Fibroblast of skin of left biceps (primary cell): ENCODE data around the gene PRKCI.
A peak's percentile ranks its signal among the peaks of the same experiment; 100 is the strongest.
"Not testable (repeated sequence)": the region's sequence is repeated elsewhere in the genome, so short reads cannot be mapped to it uniquely, and the experiment has no call there.

Experiments
- DNase-seq, 2 experiments: peaks; one replicate each; pipeline ENCODE4 v3.0.0-alpha.2; 2013; ENCODE audit warnings: low read depth in 2 of 2

PRKCI gene

DNA sequence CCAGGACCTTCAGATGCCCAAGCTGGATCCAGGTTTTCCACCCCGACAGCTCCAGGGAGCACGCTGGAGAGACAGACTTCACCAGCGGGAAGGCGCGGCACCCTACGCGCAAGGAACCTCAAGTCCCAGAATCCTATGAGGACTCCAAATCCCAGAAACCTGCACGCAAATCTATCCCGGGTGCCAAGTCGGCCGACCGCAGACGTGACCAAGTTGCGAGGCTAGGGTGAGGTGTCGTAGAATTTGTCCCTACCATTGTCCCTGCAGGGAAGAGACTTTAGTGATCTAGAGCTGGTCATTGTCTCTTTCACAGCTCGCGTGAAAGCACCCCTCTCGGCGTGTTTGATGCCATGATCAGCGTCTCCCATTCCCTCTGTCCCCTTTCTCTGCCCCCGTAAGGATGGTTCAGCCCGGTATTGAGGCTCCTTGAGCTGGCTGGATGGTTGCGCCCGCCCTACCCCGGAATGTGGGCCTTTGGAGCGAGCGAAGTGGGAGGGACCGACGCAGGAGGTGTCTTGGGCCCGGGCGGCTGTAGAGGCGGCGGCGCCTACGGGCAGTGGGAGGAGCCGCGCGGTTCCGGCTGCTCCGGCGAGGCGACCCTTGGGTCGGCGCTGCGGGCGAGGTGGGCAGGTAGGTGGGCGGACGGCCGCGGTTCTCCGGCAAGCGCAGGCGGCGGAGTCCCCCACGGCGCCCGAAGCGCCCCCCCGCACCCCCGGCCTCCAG is at the start of gene PRKCI:
PRKCI (plus strand) TSS at position 501 of the 723 bp plus-strand sequence. CDS start 246 bp downstream, outside the sequence.
- DNase-seq = peak; percentile 96

DNA sequence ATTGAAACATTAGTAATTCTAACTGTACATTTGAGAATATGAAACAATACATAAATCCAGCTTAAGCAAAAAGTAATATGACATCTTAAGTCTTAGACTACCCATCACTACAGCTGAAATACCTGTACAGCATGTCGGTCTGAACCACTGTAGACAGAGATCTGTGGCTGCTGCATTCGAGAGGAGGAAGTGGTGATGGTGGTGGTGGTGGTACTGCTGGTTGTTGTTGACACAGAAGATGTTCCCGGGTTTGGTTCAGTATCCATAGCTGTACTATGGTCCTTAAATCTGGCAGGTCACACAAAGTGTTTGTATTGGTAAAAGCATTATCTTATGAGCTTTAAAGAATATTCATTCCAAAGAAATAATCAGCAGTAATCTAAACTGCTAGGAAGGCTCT is 43.6 kb upstream of the PRKCI start:
- DNase-seq = no peak

DNA sequence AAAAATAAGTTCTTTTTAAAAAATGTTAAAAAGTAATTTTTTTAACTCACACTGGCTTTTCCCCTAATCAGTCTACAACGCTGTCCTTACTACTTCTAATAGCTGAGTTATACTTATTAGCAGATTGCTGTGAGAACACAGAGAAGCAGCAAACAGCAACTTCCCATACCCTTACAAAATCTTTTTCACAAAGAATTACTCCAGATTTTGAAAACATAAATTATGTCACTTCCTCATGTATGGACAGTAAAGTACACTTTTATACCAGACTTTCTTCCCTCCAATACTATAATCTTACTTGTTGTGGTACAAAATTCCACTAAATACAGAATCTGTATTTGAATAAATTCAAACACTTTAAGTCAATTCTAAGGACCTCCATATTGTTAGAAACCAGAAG is 42.8 kb upstream of the PRKCI start:
- no peak for DNase-seq

DNA sequence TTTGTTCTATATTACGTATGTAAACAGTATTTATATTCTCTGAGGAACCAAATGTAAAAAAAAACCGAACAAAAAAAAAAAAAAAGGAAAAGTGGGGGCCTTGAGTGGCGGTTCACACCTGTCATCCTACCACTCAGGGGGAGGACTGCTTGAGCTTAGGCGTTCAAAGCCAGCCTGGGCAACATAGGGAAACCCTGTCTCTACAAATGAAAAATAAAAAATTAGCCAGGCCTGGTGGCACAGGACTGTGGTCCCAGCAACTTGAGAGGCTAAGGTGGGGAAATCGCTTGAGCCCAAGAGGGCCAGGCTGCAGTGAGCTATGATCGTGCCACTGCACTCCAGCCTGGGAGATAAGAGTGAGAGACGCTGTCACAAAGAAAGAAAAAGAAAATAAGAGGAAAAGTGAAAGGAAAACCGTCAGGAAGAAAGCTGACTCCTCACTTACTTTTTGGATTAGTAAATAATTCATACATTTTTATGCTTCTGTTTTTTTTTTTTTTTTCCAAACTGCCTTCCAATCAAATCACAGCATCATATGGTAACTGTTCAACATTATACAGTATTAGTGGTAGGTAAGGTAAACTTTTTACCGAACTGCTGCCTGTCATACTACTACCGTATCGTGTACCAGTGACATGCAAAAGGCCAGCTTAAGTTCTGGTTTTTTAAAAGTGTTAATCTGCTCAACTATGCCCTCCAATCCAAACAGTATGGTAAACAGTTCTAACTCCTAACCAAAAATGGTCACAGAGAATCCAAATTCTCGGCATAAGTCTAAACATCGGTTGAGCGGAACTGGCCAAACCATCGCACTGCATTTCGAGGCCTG is 41.9 kb upstream of the PRKCI start:
- DNase-seq = no peak

DNA sequence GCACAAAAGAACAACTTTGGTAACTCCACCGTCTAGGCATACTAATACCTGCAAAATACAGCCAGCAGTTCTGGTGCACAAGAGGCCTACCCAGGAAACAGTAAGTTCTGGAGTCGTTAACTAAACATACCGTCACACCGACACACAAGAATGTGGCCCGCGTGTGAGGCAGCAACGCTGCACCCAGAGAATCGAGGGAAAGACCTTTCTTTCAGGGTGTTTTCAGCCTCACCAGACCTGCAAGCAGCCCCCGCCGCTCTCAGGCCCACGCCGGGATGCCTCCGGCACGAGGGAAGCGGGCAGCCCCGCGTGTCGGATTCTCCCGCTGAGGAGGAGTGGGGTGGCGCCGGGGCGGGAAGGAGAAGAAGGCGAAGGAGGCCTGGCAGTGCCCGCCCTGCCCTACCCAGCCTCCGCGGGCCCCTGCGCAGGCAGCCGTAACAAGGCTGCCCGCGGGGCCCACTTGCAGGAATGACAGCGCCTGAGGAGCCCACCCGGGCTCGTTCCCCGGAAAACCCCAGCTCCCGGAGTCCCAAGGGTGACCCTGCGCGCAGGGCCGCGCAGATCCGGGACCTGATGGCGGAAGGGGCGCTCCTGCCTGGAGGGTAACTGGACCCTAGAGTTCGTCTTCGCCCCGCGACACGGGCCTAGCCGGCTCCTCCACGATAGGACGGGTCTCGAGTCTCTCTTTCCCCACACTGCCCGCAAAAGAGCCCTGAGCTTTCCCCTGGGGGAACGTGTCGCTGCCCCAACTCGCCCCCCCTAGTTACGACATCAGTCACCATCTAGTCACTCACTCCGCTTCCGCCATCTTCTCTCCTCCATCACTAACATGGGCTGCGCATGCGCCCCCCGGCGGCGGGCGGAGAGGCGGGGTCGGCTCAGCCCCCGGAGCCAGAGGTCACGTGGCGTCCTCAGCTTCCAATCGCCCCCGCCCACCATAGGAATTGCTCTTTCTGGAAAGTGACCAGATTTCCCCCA is 41.0 kb upstream of the PRKCI start, which contains the start of gene PHC3:
PHC3 (minus strand) TSS at position 826 of the 978 bp plus-strand sequence; CDS start at position 808, 18 bp downstream.
- peak; percentile 73 to 80 for DNase-seq

DNA sequence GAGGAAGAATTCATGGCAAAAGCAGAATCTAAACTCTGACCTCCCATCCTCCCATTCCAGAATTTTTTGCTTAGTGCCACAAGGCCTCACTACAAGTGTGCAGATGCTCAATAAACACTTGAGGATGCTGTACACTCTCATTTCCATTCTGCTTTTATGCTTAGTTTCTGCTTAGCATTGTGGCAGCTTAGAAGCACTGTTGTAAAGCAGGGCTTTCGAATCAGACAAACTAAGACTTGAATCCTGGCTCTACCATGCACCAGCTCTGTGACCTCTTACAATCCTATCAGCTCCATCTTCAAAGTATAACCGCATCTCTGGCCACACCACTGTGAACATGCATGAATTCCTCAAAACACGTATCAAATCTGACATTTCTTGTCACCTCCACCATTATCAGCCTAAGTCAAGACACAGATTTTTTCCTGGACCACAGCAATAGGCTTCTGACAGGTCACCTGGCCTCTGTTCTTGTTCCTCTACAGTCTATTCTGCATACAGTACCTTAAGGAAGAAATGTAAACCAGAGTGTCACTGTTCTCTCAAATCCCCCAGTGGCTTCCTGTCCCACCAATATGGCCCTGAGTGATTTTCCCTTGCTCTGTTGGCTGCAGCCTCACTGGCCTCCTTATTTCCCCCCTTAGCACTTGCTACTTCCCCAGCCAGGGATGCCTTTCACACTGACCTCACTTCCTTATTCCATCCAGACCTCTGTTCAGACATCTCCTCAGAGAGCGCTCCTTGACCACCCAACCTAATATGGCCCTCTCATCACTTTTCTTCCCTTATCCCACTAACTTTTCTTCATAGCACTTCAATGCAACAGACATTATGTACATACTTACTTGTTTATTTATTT is 32.6 kb upstream of the PRKCI start:
- DNase-seq = no peak

DNA sequence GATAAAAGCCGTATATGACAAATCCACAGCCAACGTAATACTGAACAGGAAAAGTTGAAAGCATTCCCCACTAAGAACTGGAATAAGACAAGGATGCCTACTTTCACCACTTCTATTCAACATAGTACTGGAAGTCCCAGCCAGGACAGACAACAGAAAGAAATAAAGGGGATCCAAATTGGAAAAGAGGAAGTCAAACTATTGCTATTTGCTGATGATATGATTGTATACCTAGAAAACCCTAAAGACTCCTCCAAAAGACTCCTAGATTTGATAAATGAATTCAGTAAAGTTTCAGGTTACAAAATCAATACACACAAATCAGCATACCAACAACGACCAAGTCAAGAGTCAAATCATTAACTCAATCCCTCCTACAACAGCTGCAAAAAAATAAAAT is 26.5 kb upstream of the PRKCI start:
- not testable (repeated sequence) for DNase-seq

DNA sequence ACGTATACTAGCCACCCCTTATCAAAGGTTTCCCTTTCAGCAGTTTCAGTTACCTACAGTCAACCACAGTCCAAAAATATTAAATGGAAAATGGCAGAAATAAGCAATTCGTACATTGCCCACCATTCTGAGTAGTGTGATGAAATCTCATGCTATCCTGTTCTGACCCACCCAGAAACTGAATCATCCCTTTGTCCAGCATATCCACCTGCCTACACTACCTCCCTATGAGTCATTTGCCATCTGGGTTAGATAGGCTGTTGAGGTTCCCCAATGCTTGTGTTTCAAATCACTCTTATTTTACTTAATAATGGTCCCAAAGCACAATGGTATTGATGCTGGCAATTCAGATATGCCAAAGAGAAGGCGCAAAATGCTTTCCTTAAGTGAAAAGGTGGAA is 25.4 kb upstream of the PRKCI start:
- no peak for DNase-seq

DNA sequence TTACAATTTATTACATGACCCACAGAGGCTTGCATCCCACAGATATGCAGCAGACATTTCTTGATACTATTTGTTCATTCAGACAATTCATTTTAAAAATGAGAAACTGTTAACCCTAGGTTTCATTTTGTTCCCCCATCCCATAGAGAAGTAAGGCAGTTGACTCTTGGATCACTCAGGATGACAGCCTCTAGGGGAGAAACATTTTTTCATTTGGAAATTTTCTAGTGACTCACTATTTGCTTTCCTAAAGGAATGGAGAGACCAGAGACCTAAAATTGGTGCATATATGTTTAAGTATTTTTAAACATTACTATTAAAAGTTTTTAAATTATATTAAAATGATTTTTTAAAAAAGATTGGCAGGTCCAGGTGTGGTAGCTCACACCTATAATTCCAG is 21.2 kb upstream of the PRKCI start:
- DNase-seq = no peak

DNA sequence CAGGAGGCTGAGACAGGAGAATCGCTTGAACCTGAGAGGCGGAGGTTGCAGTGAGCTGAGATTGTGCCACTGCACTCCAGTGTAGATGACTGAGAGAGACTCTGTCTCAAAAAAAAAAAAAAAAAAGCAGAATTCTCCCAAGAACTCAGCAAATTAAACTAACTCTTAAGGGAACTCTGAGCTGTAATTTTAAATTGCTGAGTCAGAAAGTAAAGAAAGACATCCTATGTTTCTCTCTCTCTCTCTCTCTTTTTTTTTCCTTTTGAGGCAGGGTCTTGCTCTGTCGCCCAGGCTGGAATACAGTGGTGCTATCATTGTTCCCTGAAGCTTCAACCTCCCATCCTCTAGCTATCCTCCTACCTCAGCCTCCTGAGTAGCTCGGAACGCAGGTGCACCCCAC is 20.7 kb upstream of the PRKCI start:
- no peak for DNase-seq

DNA sequence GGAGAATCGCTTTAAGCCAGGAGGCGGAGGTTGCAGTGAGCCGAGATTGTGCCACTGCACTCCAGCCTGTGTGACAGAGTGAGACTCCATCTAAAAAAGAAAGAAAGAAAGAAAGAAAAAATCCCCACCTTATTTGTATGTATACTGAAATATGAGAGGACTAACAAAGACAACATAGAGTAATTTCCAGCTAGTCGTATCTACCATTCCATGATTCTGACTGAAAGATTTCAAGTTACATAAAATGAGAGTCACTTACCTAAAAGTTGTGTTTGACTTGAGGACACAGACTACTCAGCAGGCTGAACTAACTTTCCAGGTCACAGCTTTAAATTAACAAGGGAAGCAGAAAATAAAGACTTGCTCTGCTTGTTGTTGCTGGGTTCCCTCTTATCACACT is 18.8 kb upstream of the PRKCI start:
- no peak for DNase-seq

DNA sequence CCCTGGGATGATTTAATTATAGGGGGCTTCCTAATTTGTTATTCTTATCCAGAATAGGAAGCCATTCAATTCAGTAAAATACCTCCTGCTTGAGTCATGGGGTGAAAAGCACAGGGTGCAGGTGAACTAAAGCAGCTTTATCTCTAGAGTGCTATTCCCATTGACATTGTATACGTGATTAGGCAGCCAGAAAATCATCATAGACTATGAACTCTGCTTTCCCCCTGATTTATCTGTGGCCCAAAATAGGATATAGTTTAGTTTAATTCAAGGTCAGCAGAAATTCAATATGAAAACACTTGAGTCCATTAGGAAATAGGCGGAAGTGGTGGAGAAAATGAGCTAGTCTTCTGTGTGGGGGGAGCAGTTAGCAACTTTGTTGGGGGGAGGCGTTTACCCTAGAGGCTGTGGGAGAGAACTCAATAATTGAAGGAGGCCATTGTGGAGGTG is 18.2 kb upstream of the PRKCI start:
- no peak for DNase-seq

DNA sequence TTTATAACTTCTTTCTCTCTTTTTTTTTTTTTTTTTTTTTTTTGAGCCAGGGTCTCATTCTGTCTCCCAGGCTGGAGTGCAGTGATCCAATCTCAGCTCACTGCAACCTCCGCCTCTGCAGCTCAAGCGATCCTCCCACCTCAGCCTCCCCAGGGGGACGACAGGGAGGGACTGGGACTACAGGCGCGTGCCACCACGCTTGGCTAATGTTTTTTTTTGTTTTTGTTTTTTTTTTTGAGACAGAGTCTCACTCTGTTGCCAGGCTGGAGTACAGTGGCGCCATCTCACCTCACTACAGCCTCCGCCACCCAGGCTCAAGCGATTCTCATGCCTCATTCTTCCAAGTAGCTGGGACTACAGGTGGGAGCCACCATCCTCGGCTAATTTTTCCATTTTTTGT is 17.7 kb upstream of the PRKCI start:
- DNase-seq = no peak

DNA sequence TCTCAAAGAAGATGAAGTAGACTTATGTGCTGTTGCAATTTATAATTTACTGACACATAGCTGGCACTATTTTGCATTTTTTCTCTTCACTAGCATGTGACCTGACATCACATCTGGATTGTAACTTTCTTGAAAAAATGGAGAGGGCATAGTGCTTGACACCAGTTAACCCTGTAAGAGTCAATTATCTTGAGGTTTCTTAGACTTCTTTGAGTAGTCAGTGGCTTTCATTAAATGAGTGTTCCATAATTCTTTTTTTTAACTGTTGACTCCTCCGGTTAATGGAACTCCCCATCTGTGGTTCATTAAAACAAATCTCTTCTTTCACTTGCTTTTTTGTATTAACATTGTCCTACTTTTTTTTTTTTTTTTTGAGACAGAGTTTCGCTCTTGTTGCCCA is 16.9 kb upstream of the PRKCI start:
- no peak for DNase-seq

DNA sequence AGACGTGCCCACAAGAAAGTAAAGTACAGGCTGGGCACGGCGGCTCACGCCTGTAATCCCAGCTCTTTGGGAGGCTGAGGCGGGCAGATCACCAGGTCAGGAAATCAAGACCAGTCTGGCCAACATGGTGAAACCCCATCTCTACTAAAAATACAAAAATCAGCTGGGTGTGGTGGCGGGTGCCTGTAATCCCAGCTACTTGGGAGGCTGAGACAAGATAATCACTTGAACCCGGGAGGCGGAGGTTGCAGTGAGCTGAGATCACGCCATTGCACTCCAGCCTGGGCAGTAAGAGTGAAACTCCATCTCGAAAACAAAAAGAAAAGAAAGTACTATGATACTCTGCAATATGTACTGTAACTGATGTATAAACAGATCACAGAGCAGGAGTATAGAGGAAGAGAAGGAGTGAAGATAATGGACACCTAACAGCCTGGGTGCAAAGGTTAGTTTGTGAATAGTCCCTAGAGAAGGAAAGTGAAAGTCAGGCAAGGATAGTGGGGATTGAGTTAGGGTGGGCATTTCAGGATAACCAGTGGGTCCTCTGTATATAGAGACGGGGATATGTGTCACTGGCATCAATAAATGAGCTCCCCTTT is 16.0 kb upstream of the PRKCI start:
- not testable (repeated sequence) for DNase-seq

DNA sequence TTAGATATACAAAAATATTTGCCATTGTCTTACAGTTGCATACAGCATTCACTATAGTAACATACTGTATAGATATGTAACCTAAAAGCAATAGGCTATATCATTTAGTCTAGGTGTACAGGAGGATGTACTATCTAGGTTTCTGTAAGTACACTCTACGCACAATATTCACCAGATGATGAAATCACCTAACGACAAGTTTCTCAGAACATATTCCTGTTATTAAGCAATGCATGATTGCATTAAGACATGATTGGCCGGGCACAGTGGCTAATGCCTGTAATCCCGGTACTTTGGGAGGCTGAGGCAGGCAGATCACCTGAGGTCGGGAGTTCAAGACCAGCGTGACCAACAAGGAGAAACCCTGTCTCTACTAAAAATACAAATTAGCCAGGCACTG is 14.5 kb upstream of the PRKCI start:
- no peak for DNase-seq

DNA sequence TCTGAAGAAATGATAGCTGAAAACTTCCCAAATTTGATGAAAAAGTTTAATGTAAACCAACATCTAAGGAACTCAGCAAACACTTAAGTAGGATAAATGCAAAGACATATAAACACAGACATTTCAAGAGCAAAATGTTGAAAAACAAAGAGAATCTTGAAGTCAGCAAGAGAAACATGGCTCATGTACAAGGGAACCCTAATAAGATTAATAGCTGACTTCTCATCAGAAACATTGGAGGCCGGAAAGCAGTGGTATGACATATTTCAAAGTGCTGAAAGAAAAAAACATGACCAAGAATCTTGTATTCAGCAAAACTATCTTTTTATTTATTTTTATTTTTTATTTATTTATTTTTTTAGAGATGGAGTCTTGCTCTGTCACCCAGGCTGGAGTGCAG is 10.6 kb upstream of the PRKCI start:
- no peak for DNase-seq

DNA sequence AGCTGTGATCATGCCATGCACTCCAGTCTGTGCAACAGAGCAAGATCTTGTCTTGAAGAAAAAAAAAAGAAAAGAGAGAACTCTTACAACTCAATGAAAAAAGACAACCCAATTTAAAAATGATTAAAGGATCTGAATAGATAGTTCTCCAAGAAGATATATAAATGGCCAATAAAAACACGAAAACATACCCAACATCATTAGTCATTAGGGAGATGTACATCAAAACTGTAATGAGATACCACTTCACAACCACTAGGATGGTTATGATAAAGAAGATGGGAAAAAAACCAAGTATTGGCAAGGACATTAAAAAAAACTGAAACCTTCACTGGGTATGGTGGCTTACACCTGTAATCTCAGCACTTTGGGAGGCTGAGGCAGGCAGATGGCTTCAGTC is 2.4 kb upstream of the PRKCI start:
- no peak for DNase-seq

DNA sequence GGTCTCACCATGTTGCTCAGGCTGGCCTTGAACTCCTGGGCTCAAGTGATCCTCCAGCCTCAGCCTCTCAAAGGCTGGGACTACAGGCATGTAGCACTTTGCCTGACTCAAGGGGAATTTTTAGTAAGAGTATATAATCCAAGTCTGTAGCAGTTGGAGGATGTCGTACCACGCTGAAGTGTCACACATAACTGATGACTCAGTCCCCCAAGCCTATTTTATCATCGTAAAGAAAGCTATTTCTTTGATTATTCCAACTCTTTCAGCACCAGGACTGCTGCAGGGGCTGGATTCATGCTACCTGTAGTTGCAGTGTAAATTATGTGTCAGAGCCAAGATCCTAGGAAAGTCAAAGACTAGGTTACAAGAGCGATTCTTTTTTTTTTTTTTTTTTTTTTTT is 1.4 kb upstream of the PRKCI start:
- no peak for DNase-seq
